GM12892 (cell line): ENCODE data around the gene FANCC.

Experiments
- POLR2A ChIP-seq: IDR thresholded peaks from 2 replicates; pipeline ENCODE4 v1.6.1; 2011; ENCODE audit warnings: low read depth, low read length, control low read depth
- TAF1 ChIP-seq: IDR thresholded peaks from 2 replicates; pipeline ENCODE4 v1.6.1; 2011; ENCODE audit warnings: low read depth, mild to moderate bottlenecking, control low read depth, low read length, borderline replicate concordance

- TF ChIP-seq POLR2A (no peak), TAF1 (no peak)
Observed at GRCh38 chr9:95327239-95327865, 9.8 kb upstream of the FANCC start.
